ENCODE data around the gene RPL3.

Gene RPL3

DNA sequence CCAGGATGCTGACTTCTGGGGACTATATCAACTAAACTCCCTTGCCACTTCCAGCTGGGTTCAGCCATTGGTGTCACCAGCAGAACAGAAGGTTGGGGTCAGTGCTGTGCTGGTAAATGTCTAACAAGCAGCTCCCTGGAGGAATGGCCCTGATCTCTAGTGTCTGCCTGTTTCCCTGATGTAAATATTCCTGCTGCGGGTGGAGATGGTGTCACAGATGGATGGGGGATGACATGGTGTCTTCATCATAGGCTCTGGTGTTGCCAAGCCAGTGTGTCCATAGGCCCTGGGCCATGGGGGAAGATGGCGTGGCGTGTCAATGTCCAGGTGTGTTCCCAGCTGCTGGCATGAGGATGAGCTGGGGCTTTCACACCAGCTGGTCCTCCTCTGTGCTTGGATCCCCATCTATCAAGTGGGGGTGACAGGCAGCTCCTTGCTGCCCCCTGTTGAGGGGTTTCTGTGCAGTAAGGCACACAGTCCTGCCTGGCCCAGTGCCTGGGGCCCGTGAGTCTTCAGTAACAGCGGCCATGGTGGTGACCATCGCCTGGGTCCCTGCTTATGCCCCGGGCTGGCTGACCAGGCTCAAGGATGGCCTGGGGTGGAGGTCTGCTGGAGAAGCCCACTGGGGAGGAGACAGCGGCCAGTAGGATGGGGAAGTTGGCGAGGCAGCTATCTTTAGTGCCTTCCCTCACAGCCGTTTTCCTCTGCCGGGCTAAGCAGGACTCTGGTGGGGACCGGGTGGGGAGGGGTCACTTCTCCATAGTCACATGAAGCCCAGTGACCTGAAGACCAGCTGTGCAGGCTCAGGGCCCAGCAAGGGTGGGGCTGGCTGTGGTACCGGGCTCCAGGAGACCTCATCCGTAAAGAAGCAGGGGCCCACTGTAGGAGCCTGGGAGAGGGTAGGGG is 12.7 kb downstream of the RPL3 start:
- peaks cover 2% of the 10 kb centered on the region; the same call in 1 of the 2 replicates for H3K36me3 ChIP-seq (ENCODE audit: insufficient read depth, low read length)
- H3K79me2 ChIP-seq (ENCODE audit: control insufficient read depth, insufficient read depth, low read length, unreplicated experiment), result no peaks in the 10 kb centered on the region

DNA sequence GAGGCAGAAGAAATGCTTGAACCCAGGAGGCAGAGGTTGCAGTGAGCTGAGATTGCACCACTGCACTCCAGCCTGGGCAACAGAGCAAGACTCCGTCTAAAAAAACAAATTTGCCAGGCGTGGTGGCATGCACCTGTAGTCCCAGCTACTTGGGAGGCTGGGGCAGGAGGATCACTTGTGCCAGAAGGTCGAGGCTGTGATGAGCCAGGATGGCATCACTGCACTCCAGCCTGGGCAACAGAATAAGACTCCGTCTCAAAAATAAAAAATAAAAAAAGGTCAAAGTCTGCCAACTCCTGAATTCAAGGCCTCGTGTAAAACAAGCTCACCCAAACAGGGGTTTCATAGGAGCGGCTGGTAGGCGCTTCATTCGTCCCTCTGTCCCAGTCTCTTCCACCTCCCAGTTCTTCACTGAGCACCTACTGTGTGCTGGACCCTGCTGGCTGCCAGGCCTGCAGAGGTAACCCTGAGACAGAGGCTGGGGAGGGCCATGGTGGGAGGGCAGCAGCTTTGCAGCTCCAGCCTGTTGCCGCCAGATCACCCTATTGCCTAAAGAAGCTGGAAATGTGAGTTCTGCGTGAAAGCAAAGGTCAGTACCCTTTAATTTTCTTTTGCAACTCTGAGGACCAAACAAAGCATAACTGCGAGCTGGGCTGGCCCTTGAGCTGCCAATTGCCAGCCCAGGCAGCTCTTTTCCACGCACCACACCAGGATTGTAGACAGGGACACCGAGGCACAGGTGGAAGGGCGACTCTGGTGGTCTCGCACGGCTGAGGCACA is 15.3 kb downstream of the RPL3 start:
- Histone ChIP-seq H3K4me3 (ENCODE audit: low read depth, low read length) (no peak overlapping the region), H3K27ac (ENCODE audit: low read depth, low read length) (no peak overlapping the region)

More for the DNA sequence above, 12.7 kb downstream of the RPL3 start:
- Histone ChIP-seq H3K4me3 (ENCODE audit: low read depth, low read length) (no peak overlapping the region), H3K27ac (ENCODE audit: low read depth, low read length) (no peak overlapping the region), H2AFZ (ENCODE audit: low read length, unreplicated experiment) (no peak overlapping the region), H3K4me1 (ENCODE audit: control insufficient read depth, insufficient read depth, low read length, unreplicated experiment) (peaks cover 11% of the 10 kb centered on the region), H3K27me3 (ENCODE audit: insufficient read depth, low read length) (no peaks in the 10 kb centered on the region)

DNA sequence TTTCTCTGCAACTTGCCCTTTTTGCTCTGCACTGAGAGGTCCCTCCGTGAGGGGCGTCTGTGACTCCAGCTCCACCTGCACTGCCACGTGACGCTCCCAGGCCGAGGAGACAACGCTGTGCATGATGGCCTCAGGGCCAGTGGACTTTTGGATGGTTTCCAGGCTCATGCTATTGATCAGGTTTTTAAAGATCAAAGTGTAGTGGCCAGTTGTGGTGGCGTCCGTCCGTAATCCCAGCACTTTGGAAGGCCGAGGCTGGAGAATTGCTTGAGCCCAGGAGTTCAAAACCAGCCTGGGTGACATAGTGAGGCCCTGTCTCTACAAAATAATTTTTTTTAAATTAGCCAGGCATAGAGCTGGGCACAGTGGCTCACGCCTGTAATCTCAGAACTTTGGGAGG is 16.1 kb downstream of the RPL3 start:
- Histone ChIP-seq H3K27ac (ENCODE audit: low read depth, low read length) (no peak overlapping the region), H3K4me3 (ENCODE audit: low read depth, low read length) (no peak overlapping the region), H3K79me2 (ENCODE audit: control insufficient read depth, insufficient read depth, low read length, unreplicated experiment) (no peaks in the 10 kb centered on the region), H3K27me3 (ENCODE audit: insufficient read depth, low read length) (no peaks in the 10 kb centered on the region), H3K36me3 (ENCODE audit: insufficient read depth, low read length) (no peaks in the 10 kb centered on the region), H3K4me1 (ENCODE audit: control insufficient read depth, insufficient read depth, low read length, unreplicated experiment) (peaks cover 2% of the 10 kb centered on the region), H2AFZ (ENCODE audit: low read length, unreplicated experiment) (no peak overlapping the region)

More for the DNA sequence above, 15.3 kb downstream of the RPL3 start:
- Histone ChIP-seq H3K27me3 (ENCODE audit: insufficient read depth, low read length) (no peaks in the 10 kb centered on the region), H3K36me3 (ENCODE audit: insufficient read depth, low read length) (no peaks in the 10 kb centered on the region), H3K79me2 (ENCODE audit: control insufficient read depth, insufficient read depth, low read length, unreplicated experiment) (no peaks in the 10 kb centered on the region), H3K4me1 (ENCODE audit: control insufficient read depth, insufficient read depth, low read length, unreplicated experiment) (peaks cover 7% of the 10 kb centered on the region), H2AFZ (ENCODE audit: low read length, unreplicated experiment) (no peak overlapping the region)

DNA sequence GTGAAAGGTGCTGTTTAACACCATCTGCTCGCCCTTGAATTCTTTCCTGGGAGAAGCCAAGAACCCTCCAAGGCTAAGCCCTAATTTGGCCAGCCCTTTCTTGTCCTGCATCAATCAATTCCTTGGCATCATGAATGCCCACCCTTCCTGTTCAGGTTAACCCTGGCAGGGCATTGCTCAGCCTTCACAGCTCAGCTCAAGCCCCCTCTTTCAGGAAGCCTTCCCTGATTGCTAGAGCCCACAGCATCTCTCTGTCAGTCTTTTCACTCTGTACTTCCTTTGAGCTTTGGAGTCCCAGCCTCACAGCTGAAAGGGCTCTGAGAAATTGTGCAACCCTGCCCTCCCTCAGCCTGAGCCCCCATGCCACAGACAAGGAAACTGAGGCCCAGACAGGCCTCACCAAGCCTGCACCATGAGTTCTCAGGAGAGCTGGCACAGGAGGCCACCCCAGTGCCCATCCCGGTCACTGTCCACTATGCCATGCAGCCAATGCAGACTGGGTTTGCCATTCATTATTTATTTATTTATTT is 16.9 kb downstream of the RPL3 start:
- Histone ChIP-seq H3K4me1 (ENCODE audit: control insufficient read depth, insufficient read depth, low read length, unreplicated experiment) (no peaks in the 10 kb centered on the region), H3K4me3 (ENCODE audit: low read depth, low read length) (no peak overlapping the region), H2AFZ (ENCODE audit: low read length, unreplicated experiment) (no peak overlapping the region), H3K27me3 (ENCODE audit: insufficient read depth, low read length) (no peaks in the 10 kb centered on the region), H3K36me3 (ENCODE audit: insufficient read depth, low read length) (no peaks in the 10 kb centered on the region), H3K79me2 (ENCODE audit: control insufficient read depth, insufficient read depth, low read length, unreplicated experiment) (no peaks in the 10 kb centered on the region), H3K27ac (ENCODE audit: low read depth, low read length) (no peak overlapping the region)

DNA sequence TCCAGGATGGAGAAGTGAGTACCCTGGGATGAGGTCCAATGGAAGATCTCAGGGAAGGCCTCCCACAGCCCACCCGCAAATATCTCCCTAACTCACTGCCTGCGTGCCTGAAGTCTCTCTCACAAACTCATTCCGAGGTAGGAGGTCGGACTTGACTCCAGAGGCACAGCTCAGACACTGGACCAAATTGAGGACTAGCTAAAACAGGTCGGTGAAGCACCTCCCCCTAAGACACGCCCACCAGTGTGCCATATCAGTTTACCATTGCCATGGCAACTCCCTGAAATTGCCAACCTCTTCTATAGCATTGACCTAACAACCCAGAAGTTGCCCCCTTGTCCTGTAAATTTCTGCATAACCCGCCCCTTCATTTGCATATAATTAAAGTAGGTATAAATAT is 17.5 kb downstream of the RPL3 start:
- Histone ChIP-seq H3K4me3 (ENCODE audit: low read depth, low read length) (no peak overlapping the region), H3K79me2 (ENCODE audit: control insufficient read depth, insufficient read depth, low read length, unreplicated experiment) (no peaks in the 10 kb centered on the region), H3K36me3 (ENCODE audit: insufficient read depth, low read length) (no peaks in the 10 kb centered on the region), H3K4me1 (ENCODE audit: control insufficient read depth, insufficient read depth, low read length, unreplicated experiment) (no peaks in the 10 kb centered on the region), H3K27me3 (ENCODE audit: insufficient read depth, low read length) (no peaks in the 10 kb centered on the region), H2AFZ (ENCODE audit: low read length, unreplicated experiment) (no peak overlapping the region), H3K27ac (ENCODE audit: low read depth, low read length) (no peak overlapping the region)

DNA sequence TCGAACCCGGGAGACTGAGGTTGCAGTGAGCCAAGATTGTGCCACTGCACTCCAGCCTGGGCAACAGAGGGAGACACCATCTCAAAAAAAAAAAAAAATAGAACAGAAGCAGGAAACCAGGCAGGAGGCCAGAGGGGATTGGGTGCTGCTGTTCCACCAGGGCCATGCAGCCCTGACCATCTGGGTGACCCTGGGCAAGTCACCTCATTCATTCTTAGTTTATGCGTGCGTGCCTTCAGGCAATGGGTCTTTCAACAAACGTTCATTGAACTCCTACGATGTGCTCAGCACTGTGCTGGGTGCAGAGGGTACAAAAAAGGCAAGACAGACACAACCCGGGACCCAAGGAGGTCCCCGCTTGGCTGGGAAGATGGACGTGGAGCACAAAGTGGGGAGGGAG is 18.3 kb downstream of the RPL3 start:
- no peaks in the 10 kb centered on the region for H3K79me2 ChIP-seq (ENCODE audit: control insufficient read depth, insufficient read depth, low read length, unreplicated experiment)
- H2AFZ ChIP-seq (ENCODE audit: low read length, unreplicated experiment), result no peak overlapping the region

DNA sequence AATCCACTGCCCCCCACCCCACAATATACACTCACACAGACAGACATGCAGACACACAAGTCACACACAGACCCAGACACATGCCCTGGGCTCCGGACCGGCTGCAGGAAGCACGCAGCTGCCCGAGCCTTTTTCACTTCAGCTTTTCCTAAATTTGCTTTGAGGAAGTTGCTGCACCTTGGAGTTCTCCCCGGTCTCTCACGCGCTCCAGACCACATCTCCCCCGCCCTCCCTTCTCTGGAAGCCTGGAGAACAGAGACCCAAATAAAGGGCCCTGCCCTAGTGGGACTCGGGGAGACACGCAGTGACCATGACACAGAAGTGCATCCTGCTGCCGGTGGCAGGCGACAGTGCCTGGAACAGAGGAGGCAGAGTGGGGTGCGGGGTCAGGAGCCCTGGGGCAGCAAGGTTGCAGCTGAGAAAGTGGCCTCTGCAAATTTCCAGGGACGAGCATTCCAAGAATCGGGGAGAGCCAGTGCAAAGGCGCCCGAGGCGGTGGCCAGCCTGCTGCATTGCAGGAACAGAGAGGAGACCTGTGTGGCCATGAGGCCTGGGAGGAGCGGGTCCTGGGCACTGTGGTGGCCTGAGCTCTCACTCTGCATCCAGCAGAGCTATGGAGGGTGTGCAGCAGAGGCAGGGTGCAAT is 19.1 kb downstream of the RPL3 start:
- Histone ChIP-seq H3K4me3 (ENCODE audit: low read depth, low read length) (no peak overlapping the region), H3K27ac (ENCODE audit: low read depth, low read length) (no peak overlapping the region), H3K27me3 (ENCODE audit: insufficient read depth, low read length) (no peaks in the 10 kb centered on the region), H2AFZ (ENCODE audit: low read length, unreplicated experiment) (no peak overlapping the region), H3K4me1 (ENCODE audit: control insufficient read depth, insufficient read depth, low read length, unreplicated experiment) (no peaks in the 10 kb centered on the region), H3K36me3 (ENCODE audit: insufficient read depth, low read length) (no peaks in the 10 kb centered on the region), H3K79me2 (ENCODE audit: control insufficient read depth, insufficient read depth, low read length, unreplicated experiment) (no peaks in the 10 kb centered on the region)

More for the DNA sequence above, 18.3 kb downstream of the RPL3 start:
- no peaks in the 10 kb centered on the region for H3K36me3 ChIP-seq (ENCODE audit: insufficient read depth, low read length)
- no peaks in the 10 kb centered on the region for H3K4me1 ChIP-seq (ENCODE audit: control insufficient read depth, insufficient read depth, low read length, unreplicated experiment)
- no peak overlapping the region for H3K4me3 ChIP-seq (ENCODE audit: low read depth, low read length)
- H3K27me3 ChIP-seq (ENCODE audit: insufficient read depth, low read length), result no peaks in the 10 kb centered on the region
- H3K27ac ChIP-seq (ENCODE audit: low read depth, low read length), result no peak overlapping the region

DNA sequence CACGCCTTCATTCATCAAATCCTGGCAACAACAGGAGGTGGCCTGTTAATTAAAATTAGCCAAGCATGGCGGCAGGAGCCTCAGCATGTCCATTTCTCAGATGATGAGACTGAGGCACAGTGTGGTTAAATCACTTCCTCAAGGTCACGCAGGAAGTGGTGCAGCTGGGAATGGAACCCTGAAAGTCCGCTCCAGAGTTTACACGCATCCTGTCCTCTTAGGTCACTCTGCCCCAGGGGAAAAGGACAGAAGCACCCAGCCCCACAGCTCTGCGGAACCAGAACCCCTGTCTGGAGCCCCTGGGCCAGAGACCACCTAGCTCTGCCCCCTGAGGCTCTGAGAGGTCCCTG is 19.6 kb downstream of the RPL3 start:
- Histone ChIP-seq H2AFZ (ENCODE audit: low read length, unreplicated experiment) (no peak overlapping the region), H3K36me3 (ENCODE audit: insufficient read depth, low read length) (no peaks in the 10 kb centered on the region), H3K27ac (ENCODE audit: low read depth, low read length) (no peak overlapping the region), H3K4me3 (ENCODE audit: low read depth, low read length) (no peak overlapping the region), H3K79me2 (ENCODE audit: control insufficient read depth, insufficient read depth, low read length, unreplicated experiment) (no peaks in the 10 kb centered on the region), H3K4me1 (ENCODE audit: control insufficient read depth, insufficient read depth, low read length, unreplicated experiment) (no peaks in the 10 kb centered on the region), H3K27me3 (ENCODE audit: insufficient read depth, low read length) (no peaks in the 10 kb centered on the region)

DNA sequence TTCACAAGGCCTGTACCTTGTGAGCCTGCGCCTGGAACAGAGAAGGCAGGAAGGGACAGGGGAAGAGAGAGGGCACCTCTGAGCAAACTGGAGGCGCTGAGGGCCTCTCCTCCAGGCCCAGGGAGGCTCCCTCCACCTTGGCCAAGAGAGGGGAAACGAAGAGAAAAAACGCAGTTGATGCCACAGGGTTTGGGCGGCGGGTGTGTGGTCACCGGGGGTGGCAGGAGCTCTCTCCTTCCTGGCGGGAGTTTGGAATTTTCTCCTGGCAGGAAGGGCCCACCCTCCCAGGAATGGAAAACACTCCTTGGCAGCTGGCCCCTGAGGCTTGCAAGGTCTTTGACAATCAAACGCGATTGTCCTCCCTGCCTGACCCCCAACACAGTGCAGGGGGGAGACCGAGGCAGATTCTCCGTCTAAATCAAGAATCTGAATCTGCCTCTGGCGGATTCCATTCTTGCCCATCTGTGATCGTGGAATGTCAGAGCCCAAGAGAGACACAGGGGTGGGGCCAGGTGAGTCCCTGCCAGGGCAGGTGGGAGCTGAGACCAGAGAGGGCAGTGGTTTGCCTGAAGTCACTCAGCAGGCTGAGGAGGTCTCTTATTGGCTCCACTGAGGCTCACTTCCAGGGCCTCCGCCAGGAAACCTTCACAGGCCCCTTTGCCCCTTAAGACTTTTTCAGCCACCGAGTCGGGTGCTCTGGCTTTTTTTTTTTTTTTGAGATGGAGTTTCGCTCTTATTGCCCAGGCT is 21.0 kb downstream of the RPL3 start:
- no peak overlapping the region for H3K27ac ChIP-seq (ENCODE audit: low read depth, low read length)
- H3K27me3 ChIP-seq (ENCODE audit: insufficient read depth, low read length), result no peaks in the 10 kb centered on the region
- no peak overlapping the region for H3K4me3 ChIP-seq (ENCODE audit: low read depth, low read length)
- H3K79me2 ChIP-seq (ENCODE audit: control insufficient read depth, insufficient read depth, low read length, unreplicated experiment), result no peaks in the 10 kb centered on the region
- no peak overlapping the region for H2AFZ ChIP-seq (ENCODE audit: low read length, unreplicated experiment)
- no peaks in the 10 kb centered on the region for H3K4me1 ChIP-seq (ENCODE audit: control insufficient read depth, insufficient read depth, low read length, unreplicated experiment)
- H3K36me3 ChIP-seq (ENCODE audit: insufficient read depth, low read length), result no peaks in the 10 kb centered on the region

All from ACC112 (cell line).